ENCODE results near the gene CCDC188. TPM values are rescaled to one million over a fixed set of nuclear protein-coding genes. Genes with fewer than 3 reads are reported as not detected.

CCDC188 gene
- total and polyA plus RNA-seq, 10 of the 15 experiments (the other 5 are each of a cell fraction or from before 2014, with no cell fraction given): not detected

DNA sequence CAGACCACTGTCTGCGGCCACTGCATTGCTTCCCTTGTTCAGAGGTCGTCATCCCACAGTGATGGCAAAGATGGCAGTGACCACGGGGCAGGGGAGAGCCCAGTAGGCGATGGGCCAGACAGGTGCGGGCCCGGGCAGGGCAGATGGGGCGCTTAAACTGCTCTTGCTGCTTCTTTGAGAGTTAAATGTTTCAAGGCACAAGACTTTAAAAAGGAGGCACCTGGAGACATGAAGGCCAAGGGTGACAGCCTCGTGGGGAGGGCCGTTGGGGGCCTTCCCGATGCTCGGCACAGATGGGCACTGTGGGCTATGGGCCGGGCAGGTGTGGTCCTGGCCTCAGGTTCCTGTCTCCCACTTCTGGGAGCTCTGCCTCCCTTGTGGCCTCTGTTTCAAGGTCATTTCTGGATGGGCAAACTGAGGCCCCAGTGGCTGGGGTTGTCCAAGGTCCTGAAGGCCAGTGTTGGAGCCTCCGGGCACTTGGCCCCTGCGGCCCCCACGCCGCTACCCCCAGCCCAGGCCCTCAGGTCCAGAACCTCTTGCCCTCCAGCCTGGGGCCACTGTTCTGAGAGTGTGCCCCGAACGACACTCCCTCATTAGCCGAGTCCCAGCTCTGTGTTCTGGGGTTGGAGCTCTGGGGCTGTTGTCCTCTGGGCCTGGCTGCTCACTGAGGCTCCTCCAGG is 16.9 kb upstream of the CCDC188 start:
- H2AFZ ChIP-seq (ENCODE audit: control insufficient read depth, low read depth, low read length): no peak overlapping the region
- no peaks in the 10 kb centered on the region for H3K27me3 ChIP-seq (replicated peaks in 1 of 2; ENCODE audit: control insufficient read depth in 2 of 2, insufficient read depth in 2 of 2, low read length in 1 of 2)
- no peaks in the 10 kb centered on the region for H3K9me3 ChIP-seq (replicated peaks; ENCODE audit: control insufficient read depth, insufficient read depth, low read length)
- H3K36me3 ChIP-seq (ENCODE audit: control insufficient read depth in 2 of 2, insufficient read depth in 2 of 2, low read length in 1 of 2): no peaks in the 10 kb centered on the region
- TF ChIP-seq PML (IDR thresholded peaks at IDR 0.05; ENCODE audit: low read length) (no peak), ZBED1 (IDR thresholded peaks at IDR 0.05; ENCODE audit: borderline replicate concordance) (no peak), EP300 (IDR thresholded peaks at IDR 0.05; ENCODE audit: borderline replicate concordance in 1 of 2, control insufficient read depth in 1 of 2, low read depth in 2 of 2, low read length in 2 of 2) (no peak), KDM1A (IDR thresholded peaks at IDR 0.05; ENCODE audit: borderline replicate concordance) (no peak), CHD2 (IDR thresholded peaks at IDR 0.05; ENCODE audit: borderline replicate concordance, low read depth, low read length) (no peak), MYC (IDR thresholded peaks at IDR 0.05; ENCODE audit: insufficient read depth, insufficient read length, insufficient replicate concordance, low read length, severe bottlenecking) (no peak), HCFC1 (IDR thresholded peaks at IDR 0.05; ENCODE audit: low read length) (no peak), PAX5 (IDR thresholded peaks at IDR 0.05; ENCODE audit: borderline replicate concordance, low read depth, low read length) (no peak), SREBF1 (IDR thresholded peaks at IDR 0.05; ENCODE audit: low read length) (no peak), MTA2 (IDR thresholded peaks at IDR 0.05; ENCODE audit: low read depth) (no peak), RBBP5 (conservative IDR thresholded peaks at IDR 0.05) (no peak)
- TF ChIP-seq, protein P1, sequence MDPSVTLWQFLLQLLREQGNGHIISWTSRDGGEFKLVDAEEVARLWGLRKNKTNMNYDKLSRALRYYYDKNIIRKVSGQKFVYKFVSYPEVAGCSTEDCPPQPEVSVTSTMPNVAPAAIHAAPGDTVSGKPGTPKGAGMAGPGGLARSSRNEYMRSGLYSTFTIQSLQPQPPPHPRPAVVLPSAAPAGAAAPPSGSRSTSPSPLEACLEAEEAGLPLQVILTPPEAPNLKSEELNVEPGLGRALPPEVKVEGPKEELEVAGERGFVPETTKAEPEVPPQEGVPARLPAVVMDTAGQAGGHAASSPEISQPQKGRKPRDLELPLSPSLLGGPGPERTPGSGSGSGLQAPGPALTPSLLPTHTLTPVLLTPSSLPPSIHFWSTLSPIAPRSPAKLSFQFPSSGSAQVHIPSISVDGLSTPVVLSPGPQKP (IDR thresholded peaks at IDR 0.05; ENCODE audit: low read depth, low read length): no peak
- TF ChIP-seq, protein P2, sequence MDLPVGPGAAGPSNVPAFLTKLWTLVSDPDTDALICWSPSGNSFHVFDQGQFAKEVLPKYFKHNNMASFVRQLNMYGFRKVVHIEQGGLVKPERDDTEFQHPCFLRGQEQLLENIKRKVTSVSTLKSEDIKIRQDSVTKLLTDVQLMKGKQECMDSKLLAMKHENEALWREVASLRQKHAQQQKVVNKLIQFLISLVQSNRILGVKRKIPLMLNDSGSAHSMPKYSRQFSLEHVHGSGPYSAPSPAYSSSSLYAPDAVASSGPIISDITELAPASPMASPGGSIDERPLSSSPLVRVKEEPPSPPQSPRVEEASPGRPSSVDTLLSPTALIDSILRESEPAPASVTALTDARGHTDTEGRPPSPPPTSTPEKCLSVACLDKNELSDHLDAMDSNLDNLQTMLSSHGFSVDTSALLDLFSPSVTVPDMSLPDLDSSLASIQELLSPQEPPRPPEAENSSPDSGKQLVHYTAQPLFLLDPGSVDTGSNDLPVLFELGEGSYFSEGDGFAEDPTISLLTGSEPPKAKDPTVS (IDR thresholded peaks at IDR 0.05; ENCODE audit: low read depth, low read length): no peak
- TF ChIP-seq, protein P3, sequence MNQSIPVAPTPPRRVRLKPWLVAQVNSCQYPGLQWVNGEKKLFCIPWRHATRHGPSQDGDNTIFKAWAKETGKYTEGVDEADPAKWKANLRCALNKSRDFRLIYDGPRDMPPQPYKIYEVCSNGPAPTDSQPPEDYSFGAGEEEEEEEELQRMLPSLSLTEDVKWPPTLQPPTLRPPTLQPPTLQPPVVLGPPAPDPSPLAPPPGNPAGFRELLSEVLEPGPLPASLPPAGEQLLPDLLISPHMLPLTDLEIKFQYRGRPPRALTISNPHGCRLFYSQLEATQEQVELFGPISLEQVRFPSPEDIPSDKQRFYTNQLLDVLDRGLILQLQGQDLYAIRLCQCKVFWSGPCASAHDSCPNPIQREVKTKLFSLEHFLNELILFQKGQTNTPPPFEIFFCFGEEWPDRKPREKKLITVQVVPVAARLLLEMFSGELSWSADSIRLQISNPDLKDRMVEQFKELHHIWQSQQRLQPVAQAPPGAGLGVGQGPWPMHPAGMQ (IDR thresholded peaks at IDR 0.05; ENCODE audit: borderline replicate concordance): no peak
- TF ChIP-seq, protein P4, sequence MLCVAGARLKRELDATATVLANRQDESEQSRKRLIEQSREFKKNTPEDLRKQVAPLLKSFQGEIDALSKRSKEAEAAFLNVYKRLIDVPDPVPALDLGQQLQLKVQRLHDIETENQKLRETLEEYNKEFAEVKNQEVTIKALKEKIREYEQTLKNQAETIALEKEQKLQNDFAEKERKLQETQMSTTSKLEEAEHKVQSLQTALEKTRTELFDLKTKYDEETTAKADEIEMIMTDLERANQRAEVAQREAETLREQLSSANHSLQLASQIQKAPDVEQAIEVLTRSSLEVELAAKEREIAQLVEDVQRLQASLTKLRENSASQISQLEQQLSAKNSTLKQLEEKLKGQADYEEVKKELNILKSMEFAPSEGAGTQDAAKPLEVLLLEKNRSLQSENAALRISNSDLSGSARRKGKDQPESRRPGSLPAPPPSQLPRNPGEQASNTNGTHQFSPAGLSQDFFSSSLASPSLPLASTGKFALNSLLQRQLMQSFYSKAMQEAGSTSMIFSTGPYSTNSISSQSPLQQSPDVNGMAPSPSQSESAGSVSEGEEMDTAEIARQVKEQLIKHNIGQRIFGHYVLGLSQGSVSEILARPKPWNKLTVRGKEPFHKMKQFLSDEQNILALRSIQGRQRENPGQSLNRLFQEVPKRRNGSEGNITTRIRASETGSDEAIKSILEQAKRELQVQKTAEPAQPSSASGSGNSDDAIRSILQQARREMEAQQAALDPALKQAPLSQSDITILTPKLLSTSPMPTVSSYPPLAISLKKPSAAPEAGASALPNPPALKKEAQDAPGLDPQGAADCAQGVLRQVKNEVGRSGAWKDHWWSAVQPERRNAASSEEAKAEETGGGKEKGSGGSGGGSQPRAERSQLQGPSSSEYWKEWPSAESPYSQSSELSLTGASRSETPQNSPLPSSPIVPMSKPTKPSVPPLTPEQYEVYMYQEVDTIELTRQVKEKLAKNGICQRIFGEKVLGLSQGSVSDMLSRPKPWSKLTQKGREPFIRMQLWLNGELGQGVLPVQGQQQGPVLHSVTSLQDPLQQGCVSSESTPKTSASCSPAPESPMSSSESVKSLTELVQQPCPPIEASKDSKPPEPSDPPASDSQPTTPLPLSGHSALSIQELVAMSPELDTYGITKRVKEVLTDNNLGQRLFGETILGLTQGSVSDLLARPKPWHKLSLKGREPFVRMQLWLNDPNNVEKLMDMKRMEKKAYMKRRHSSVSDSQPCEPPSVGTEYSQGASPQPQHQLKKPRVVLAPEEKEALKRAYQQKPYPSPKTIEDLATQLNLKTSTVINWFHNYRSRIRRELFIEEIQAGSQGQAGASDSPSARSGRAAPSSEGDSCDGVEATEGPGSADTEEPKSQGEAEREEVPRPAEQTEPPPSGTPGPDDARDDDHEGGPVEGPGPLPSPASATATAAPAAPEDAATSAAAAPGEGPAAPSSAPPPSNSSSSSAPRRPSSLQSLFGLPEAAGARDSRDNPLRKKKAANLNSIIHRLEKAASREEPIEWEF (IDR thresholded peaks at IDR 0.05; ENCODE audit: insufficient replicate concordance, low read depth, low read length): no peak
- H3K4me2 ChIP-seq (ENCODE audit: control insufficient read depth, insufficient read depth): no peak overlapping the region
- no peak overlapping the region for H3K4me3 ChIP-seq
- POLR2A ChIA-PET: no interaction called here
- no peaks in the 10 kb centered on the region for H3K79me2 ChIP-seq (ENCODE audit: control insufficient read depth, insufficient read depth, low read length)
- ATAC-seq: no peak
- no peaks in the 10 kb centered on the region for H4K20me1 ChIP-seq (ENCODE audit: control insufficient read depth, insufficient read depth)
- H3K27ac ChIP-seq (ENCODE audit: control insufficient read depth, insufficient read depth): no peak overlapping the region
- in situ Hi-C loops (cut with MboI): no loop called here
- SMC1A ChIA-PET (ENCODE audit: uncharacterized antibody, unreplicated experiment): no interaction called here
- no peak overlapping the region for H3K9ac ChIP-seq (ENCODE audit: control insufficient read depth, insufficient read depth, low read length)
- RAD21 ChIA-PET (ENCODE audit: unreplicated experiment): interaction anchor here (0.8 kb wide), 1 partner anchor 101 kb away, joined by 3 read pairs; no protein-coding TSS in a partner anchor
- no TSS peak for BruUV-seq (replicated peaks)
- WGBS (ENCODE audit: insufficient coverage, insufficient replicate concordance, low lambda C conversion rate, missing lambda C conversion rate): 22% methylated on average over 18 of the region's 19 CpGs
- DNase-seq (ENCODE audit: low read depth, low spot score): no peak
- CTCF ChIA-PET: no interaction called here
- intact Hi-C loops (cut with micrococcal nuclease; ENCODE audit: unreplicated experiment): no loop called here
- no peak for FAIRE-seq
- no peaks in the 10 kb centered on the region for H3K4me1 ChIP-seq (ENCODE audit: control insufficient read depth, insufficient read depth, low read length)

Measured in GM12878 (cell line).